GM23248 (cell line): ENCODE data around the gene USP22.

Experiments
- EZH2 ChIP-seq: fragments of 200-600 bp; sonication (generic); IDR thresholded peaks from 2 replicates; pipeline ENCODE4 v1.6.1; 2018; ENCODE audit warnings: antibody characterized with exemption, mild to moderate bottlenecking; ENCODE audit not compliant: insufficient read depth, poor library complexity, severe bottlenecking
- EZH2phosphoT487 ChIP-seq: fragments of 200-600 bp; sonication (generic); IDR thresholded peaks from 2 replicates; pipeline ENCODE4 v1.6.1; 2018; ENCODE audit warnings: antibody characterized with exemption, moderate library complexity, mild to moderate bottlenecking, low read depth; ENCODE audit not compliant: insufficient read depth

DNA sequence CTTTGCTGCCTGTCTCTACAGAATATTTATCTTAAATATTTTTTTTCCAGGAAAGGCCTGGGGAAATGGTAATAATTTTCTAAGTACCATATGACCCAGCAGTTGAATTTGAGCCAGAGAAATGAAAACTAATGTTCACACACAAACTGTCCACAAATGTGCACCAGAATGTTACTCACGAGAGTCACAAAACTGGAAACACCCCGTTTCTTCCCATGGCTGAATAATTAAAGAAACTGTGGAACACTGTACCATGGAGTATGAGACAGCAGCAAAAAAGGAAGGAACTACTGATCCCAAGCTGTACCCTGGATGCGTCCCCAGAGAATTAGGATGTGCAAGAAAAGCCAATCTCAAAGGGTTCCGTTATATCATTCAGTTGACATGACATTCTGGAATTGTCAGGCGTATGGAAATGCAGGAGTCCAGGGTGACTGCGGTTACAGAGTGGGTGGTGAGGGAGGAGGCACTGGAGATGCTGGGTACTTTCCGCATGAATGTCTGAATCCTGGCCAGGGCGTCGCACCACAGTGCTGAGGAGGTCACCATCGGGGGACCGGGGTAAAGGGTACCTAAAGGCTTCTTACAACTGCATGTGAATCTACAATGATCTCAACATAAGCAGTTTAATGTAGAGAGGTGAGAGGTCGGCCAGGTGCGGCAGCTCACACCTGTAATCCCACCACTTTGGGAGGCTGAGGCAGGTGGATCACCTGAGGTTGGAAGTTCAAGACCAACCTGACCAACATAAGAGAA is 34.5 kb downstream of the USP22 start:
- TF ChIP-seq EZH2 = no peak
- no peak for TF ChIP-seq EZH2phosphoT487
